Measurements from ENCODE around the gene C17orf50. TPM values are rescaled to one million over a fixed set of nuclear protein-coding genes. Genes with fewer than 3 reads are reported as not detected.

The C17orf50 gene
- total RNA-seq, 1 donor from 2014 or later, result not detected

DNA sequence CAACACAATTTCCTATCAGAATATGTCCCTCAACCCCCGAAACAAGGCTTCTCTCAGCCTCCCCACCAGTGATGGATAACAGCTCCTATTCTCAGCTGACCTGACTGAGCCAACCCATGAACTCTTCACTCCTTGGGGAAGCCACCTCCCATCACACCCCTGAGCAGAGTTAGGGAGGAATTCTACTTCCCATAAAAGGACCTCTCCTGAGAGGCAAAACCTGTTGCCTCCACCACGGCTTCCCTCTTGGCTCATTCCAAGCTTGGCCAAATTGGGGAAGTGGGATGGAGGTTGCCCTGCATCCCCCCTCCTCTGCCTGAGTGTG lies 34.9 kb upstream of the C17orf50 start:
- no peak for TF ChIP-seq CTCF (IDR thresholded peaks at IDR 0.05; ENCODE audit: borderline replicate concordance)
- intact Hi-C loops (cut with micrococcal nuclease), result no loop called here
- Histone ChIP-seq H3K27ac (replicated peaks) (no peak overlapping the region), H3K4me3 (no peak overlapping the region), H3K27me3 (ENCODE audit: low read depth) (no peaks in the 10 kb centered on the region), H3K9me3 (replicated peaks) (no peaks in the 10 kb centered on the region), H3K36me3 (peaks cover 30% of the 10 kb centered on the region), H3K4me1 (peaks cover 27% of the 10 kb centered on the region)
- DNase-seq, result no peak

GRCh38 chr17:35726127-35726952 lies 34.3 kb upstream of the C17orf50 start:
- peak; percentile 54 for DNase-seq
- intact Hi-C loops (cut with micrococcal nuclease), result no loop called here
- H3K4me1 ChIP-seq, result peaks cover 33% of the 10 kb centered on the region
- TF ChIP-seq CTCF (IDR thresholded peaks at IDR 0.05; ENCODE audit: borderline replicate concordance), result no peak
- peaks cover 30% of the 10 kb centered on the region for H3K36me3 ChIP-seq
- no peaks in the 10 kb centered on the region for H3K27me3 ChIP-seq (ENCODE audit: low read depth)
- H3K27ac ChIP-seq (replicated peaks), result peak overlapping the region; percentile 13
- no peaks in the 10 kb centered on the region for H3K9me3 ChIP-seq (replicated peaks)
- H3K4me3 ChIP-seq, result no peak overlapping the region

- H3K4me1 ChIP-seq, result peaks cover 38% of the 10 kb centered on the region
- H3K27me3 ChIP-seq (ENCODE audit: low read depth), result no peaks in the 10 kb centered on the region
- peaks cover 30% of the 10 kb centered on the region for H3K36me3 ChIP-seq
- no peak overlapping the region for H3K4me3 ChIP-seq
- no peaks in the 10 kb centered on the region for H3K9me3 ChIP-seq (replicated peaks)
- intact Hi-C loops (cut with micrococcal nuclease), result no loop called here
- no peak for DNase-seq
- TF ChIP-seq CTCF (IDR thresholded peaks at IDR 0.05; ENCODE audit: borderline replicate concordance), result no peak
- peak overlapping the region; percentile 13 for H3K27ac ChIP-seq (replicated peaks)
Observed at GRCh38 chr17:35726953-35727460, 33.7 kb upstream of the C17orf50 start.

- H3K4me1 ChIP-seq, result peaks cover 43% of the 10 kb centered on the region
- no peak for DNase-seq
- no peak overlapping the region for H3K4me3 ChIP-seq
- H3K27me3 ChIP-seq (ENCODE audit: low read depth), result no peaks in the 10 kb centered on the region
- no peak for TF ChIP-seq CTCF (IDR thresholded peaks at IDR 0.05; ENCODE audit: borderline replicate concordance)
- H3K9me3 ChIP-seq (replicated peaks), result no peaks in the 10 kb centered on the region
- no peak overlapping the region for H3K27ac ChIP-seq (replicated peaks)
- peaks cover 30% of the 10 kb centered on the region for H3K36me3 ChIP-seq
- intact Hi-C loops (cut with micrococcal nuclease), result no loop called here
Observed at GRCh38 chr17:35727635-35728034, 33.1 kb upstream of the C17orf50 start.

DNA sequence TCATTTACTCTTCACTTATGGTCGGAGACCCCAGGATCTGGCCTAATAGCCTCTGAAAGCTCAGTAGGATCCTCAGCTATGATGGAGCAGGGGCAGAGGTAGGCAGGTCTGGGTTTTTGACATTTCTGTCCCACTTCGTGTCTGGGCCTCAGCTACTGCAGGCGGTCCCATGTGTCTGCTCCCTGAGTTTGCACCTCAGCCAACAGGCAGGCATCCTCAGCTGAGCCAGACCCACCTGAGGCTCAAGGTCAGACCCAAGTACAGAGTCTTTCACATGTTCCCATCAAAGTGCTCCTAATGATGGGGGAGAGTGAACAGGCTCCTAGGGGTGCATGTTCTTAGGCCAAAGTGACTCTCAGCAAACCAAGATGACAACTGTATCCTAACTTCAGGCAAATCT lies 32.1 kb upstream of the C17orf50 start:
- Histone ChIP-seq H3K9me3 (replicated peaks) (no peaks in the 10 kb centered on the region), H3K36me3 (peaks cover 23% of the 10 kb centered on the region), H3K27me3 (ENCODE audit: low read depth) (no peaks in the 10 kb centered on the region), H3K27ac (replicated peaks) (no peak overlapping the region), H3K4me1 (peaks cover 43% of the 10 kb centered on the region), H3K4me3 (no peak overlapping the region)
- no peak for DNase-seq
- intact Hi-C loops (cut with micrococcal nuclease), result no loop called here
- no peak for TF ChIP-seq CTCF (IDR thresholded peaks at IDR 0.05; ENCODE audit: borderline replicate concordance)
